K562 (cell line): ENCODE results near the gene GLYAT.

Experiments
- CHD2 ChIP-seq: IDR thresholded peaks from 2 replicates; pipeline ENCODE4 v1.6.1; 2011; ENCODE audit warnings: low read depth, low read length
- HCFC1 ChIP-seq: IDR thresholded peaks from 2 replicates; pipeline ENCODE4 v1.6.1; 2012; ENCODE audit warnings: low read depth, low read length, improper control_type of control experiment
- SAFB2 ChIP-seq: fragments of 200-400 bp; formaldehyde crosslinking; IDR thresholded peaks from 2 replicates; pipeline ENCODE4 v1.6.1; 2018; ENCODE audit warnings: borderline replicate concordance, low read length, low read depth, moderate library complexity; ENCODE audit not compliant: severe bottlenecking
- ZSCAN29 ChIP-seq: fragments of 450-650 bp; IDR thresholded peaks from 2 replicates; pipeline ENCODE4 v1.6.1; 2017

DNA sequence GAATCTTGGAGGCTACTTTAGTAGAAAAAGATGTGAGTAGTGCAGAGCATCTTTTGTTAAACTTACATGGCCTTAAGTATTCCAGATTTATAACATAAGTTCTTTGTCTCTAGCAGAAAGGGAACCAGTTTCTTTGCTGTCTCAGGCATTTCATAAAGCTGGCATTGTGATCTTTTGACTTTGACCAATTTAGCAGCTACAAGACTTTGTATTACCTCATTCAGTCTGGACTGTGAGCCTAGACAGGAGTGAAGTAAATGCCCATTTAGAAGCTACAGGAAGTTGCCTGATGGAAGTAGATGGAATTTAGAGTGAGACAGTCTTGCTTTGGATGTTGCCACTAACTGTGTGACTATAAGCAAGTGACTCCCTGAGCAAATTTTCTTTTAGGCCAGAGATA lies 25.7 kb upstream of the GLYAT start:
- TF ChIP-seq SAFB2: no peak
- TF ChIP-seq CHD2: no peak
- TF ChIP-seq HCFC1: no peak
- no peak for TF ChIP-seq ZSCAN29
